Endometrial microvascular endothelial cells (primary cell): ENCODE data around the gene YEATS4. TPM values are rescaled to one million over a fixed set of nuclear protein-coding genes. Genes with fewer than 3 reads are reported as not detected.

Source experiments
- in situ Hi-C: cut with HindIII; loops from 2 replicates; pipeline ENCODE4 v1.10.0; 2017; ENCODE audit warnings: low sequenced_read_pairs, low pct_unique_long_range_greater_than_20kb; ENCODE audit errors: inconsistent ontology term
- total RNA-seq: library from RNA; depleted of rRNA; stranded (reverse); fragments of >200 nt; gene quantifications from one replicate; pipeline ENCODE4 v1.2.3, GENCODE V29; 2015; ENCODE audit errors: inconsistent ontology term

Gene YEATS4
- total RNA-seq, 1 donor from 2014 or later, result 20.8 TPM

DNA sequence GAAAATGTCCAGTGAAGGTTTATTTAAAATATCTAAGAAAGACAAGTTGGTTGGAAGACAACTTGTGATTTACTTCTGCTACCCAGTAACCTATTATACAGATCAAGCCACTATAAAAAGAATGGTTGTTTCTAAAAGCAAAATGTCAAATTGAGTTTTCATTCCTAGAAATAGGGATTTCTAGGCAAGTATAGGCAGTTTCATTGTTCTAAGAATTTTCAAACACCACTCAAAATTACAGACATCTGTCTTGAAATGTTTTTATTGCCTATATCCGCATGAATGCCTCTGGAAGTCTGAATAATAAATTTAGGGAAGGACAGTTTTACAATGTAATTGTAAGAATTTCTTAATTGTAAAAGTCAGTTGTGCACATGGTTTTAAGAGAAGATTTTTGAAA is 8.6 kb downstream of the YEATS4 start:
- in situ Hi-C loops, result no loop called here

DNA sequence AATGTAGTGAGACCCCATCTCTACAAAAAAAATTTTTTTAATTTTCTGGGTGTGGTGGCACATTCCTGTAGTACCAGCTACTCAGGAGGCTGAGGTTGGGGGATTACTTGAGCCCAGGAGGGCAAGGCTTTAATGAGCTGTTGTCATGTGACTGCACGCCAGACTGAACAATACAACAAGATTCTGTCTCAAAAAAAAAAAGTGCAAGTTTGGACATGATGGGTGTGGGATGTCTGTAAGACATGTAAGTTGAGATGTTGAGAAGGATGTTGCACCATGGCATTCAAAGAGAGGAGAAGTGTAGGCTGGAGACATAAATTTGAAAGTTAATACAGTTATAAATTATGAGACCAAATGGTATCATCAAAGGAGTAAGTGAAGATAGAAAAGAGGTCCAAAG is 23.5 kb downstream of the YEATS4 start:
- in situ Hi-C loops, result no loop called here

DNA sequence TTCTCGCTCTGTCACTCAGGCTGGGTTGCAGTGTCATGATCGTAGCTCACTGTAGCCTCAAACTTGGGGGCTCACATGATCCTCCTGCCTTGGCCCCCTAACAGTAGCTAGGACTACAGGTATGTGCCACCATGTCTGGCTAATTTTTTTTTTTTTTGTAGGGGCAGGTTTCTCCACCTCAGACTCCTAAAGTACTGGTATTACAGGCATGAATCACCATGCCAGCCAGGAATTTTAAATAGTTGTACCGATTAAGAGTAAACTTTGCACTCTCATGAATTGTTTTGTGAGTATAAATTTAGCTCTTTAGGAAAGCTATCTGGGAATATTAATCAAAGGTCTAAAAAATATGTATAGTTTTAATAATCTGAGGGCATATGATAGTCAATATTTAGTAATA is 25.5 kb downstream of the YEATS4 start:
- in situ Hi-C loops, result no loop called here

DNA sequence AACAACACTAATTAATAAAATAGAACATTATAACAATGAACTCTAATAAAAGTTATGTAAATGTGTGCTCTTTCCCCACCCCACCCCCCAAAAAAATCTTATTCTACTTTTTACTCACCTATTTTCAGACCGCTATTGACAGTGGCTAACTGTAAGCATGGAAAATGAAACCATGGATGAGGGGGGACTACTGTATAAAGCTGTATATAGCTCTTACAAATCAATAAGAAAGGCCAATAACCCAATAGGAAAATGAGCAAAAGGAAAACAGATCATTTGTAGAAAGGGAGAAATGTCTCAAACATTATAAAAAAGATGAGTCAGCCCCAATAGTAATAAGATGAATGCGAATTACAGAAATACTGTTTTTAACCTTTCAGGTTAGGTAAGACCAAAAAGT is 27.4 kb downstream of the YEATS4 start:
- in situ Hi-C loops, result no loop called here

DNA sequence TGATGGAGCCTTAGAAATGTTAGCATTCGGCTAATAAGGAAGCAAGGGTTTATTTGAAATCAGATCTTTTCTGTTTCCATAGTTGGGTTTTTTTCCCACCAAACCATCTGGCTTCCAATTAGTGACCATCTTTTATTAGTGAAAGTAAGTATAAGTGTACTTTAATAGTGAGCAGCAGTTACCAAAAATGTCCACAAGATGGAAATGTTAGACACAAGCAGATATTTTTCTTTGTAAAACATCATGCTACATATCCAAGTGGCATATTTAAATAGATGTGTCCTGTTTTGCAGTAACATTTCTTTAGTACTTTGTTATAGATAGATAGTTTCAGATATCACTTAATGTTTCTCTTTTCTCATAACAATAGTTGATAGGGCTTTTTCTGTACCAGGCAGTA is 28.8 kb downstream of the YEATS4 start:
- in situ Hi-C loops, result no loop called here

DNA sequence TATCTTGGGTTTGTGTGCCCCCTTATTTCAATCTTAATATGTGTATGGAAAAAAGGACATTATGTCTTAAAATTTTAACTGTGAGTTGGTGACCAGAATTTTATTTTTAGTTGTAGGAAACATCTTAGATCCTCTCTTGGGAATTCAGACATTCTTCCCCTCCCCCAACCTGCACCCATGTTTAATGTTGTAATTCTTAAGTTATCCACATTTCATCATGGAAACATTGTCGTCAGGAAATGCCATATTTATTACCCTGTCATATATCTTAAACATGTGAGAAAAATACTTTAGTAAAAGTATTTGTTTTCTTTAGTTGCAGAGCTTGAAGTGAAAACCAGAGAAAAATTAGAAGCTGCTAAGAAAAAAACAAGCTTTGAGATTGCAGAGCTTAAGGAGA is 30.3 kb downstream of the YEATS4 start:
- in situ Hi-C loops, result no loop called here

DNA sequence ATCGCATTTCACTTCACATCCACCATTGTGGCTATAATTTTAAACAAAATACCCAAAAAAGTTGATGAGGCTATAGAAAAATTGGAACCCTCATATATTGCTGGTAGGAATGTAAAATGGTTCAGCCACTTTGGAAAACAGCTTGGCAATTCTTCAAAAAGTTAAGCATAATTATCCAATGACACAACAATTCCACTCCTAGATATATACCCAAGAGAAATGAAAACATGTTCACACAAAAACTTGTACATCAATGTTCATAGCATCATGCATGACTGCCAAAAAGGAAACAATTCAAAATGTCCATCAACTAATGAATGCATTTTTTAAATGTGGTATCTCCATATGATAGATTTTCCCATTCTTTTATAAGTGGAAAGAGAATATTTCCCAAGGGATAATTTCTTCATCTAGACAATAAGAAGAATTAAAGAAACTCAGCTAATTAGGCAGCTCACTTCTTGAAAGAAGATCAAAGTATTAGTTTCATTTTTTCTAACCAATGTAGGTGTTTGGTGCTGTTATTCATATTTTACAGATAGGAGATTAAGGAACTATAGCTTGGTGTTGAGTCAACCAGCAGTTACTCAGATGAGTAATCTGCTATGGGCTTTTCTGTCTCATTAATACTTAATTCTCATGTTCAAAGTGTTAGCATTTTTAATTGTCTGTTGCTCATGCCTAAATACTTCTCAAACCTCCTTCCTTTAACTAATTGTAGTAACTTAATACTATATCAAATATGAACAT is 32.8 kb downstream of the YEATS4 start:
- in situ Hi-C loops, result no loop called here

DNA sequence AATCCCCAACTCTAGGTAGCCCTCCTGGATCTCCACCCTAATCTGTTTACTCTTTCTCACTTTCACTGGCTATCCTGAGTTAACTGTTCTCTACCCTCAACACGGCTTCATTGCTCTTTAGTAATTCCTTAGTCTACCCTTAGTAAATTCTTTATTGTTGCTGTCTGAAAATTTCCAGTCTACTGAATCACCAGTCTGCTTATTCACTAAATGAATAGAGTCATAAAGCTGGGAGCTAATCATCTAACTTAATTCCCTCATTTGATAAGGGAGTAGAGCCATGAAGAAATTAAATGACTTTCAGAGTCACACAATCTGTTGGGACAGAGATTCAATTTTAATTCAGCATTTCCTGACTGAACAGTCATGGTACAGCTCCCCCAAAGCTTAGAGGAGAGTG is 36.5 kb downstream of the YEATS4 start:
- in situ Hi-C loops, result no loop called here

DNA sequence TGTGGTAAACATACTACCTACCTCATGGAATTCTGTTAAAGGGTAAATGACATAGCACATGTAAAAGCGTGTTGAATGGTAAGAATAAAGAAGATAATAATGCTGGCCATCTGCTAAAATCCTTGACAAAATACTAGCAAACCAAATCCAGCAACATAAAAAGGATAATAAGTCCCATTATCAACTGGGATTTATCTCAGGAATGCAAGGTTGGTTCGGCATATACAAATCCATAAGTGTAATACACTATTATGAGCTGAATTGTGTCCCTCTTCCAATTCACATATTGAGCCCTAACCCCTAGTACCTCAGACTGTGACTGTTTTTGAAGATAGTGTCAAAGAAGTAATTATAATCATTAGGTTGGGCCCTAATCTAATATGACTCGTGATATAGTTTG is 37.4 kb downstream of the YEATS4 start:
- in situ Hi-C loops, result no loop called here

DNA sequence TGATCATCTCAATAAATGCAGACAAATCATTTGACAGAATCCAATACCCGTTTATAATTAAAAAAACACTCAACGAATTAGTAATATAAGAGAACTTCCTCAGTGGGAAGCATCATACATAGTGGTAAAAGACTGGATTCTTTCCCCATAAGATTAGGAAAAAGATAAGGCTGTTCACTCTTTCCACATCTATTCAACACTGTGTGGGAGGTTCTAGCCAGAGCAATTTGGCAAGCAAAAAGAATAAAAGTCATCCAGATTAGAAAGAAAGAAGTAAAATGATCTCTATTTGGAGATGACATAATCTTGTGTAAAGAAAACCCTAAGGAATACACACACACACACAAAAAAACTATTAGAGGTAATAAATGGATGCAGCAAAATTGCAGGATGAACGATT is 38.4 kb downstream of the YEATS4 start:
- in situ Hi-C loops, result no loop called here

DNA sequence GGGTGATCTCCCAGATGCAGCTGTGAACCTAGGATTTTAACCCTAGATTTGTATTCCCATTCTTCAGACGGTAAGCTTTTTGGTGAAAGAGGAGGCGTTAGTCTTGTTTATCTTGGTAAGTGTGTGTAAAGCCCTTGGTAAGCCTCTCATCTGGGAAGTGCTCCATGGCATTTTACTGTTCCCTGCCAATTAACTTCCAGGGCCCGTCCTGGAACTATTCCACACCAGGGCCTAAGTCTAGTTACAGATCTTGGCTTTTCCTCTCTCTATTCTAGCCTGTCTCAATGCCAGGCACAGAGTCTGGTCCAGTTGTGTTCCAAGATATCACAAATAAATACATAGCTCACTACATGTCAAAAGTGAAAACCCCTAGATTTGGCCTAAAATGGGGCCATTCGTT is 42.4 kb downstream of the YEATS4 start:
- in situ Hi-C loops, result loop anchor here (25.0 kb wide), 1 partner anchor 185 kb away; the partner anchor contains the start of gene CCT2

DNA sequence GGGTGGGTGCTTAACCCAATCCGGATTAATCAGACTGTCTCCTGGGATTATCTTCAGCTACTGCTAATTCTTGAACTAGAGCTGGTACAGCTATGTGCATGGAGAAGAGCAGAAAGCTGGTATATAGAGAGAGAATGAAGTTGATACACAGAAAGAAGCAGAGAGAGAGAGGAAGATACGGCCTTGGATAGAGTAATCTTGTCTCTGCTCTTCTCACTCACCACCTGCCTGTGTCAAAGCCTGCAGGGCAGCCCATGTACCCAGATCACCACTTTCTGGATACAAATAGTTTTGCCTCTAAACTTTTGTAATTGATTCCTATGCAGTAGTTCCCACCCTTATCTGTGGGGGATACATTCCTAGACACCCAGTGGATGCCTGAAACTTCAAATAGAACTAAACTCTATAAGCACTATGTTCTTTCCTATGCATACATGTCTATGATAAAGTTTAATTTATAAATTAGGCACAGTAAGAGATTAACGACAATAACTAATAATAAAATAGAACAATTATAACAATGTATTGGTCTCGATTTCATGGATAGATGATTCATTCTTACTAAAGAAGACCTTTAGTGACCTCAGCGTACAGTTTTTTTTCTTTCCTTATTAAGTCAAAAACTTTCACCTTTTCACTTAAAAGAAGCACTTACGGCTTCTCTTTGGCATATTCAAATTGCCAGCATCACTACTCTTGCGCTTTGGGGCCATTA is 45.5 kb downstream of the YEATS4 start:
- in situ Hi-C loops, result loop anchor here (25.0 kb wide), 1 partner anchor 182 kb away; the partner anchor contains the start of gene CCT2

DNA sequence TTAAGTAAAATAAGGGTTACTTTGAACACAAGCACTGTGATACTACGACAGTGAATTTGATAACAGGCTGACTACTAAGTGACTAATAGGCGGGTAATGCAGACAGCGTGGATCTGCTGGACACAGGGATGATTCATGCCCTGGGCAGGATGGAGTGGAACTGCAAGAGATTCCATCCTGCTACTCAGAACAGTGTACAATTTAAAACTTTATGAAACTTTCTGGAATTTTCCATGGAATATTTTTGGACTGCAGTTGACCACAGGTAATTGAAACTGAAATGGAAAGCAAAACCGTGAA is 46.0 kb downstream of the YEATS4 start:
- in situ Hi-C loops, result loop anchor here (25.0 kb wide), 1 partner anchor 182 kb away; the partner anchor contains the start of gene CCT2

DNA sequence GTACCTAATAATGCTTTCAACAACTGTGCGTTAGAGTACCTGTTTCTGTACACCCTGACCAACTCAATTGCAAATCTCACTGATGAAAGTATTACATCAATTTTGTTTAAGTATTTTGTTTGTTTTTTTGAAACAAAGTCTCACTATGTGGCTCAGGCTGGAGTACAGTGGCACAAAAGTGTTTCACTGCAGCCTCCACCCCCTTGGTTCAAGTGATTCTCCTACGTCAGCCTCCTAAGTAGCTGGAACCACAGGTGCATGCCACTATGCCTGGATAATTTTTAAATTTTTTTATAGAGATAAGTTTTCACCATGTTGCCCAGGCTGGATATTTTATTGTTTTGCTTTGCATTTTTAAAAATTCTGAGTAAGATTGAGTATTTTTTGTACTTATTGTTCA is 46.7 kb downstream of the YEATS4 start:
- in situ Hi-C loops, result loop anchor here (25.0 kb wide), 1 partner anchor 181 kb away; the partner anchor contains the start of gene CCT2

DNA sequence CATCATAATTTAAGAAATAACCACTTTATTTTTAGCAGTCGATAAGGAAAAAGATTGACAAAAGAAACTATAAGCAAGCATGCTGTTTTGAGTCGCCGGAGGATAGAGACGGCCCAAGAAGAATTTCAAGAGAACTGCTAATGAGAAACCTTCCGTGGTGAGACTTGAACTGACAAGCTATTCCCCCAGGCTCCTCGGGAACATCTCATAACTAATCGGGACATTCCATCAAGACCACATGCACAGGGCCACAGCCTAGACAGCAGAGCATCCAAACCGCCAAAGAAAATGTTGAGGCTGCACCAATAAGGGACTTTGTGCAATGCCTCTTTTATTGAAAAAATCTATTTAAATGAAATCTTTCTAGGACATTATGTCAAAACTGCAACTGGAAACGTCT is 51.0 kb downstream of the YEATS4 start:
- in situ Hi-C loops, result loop anchor here (25.0 kb wide), 1 partner anchor 177 kb away; the partner anchor contains the start of gene CCT2

DNA sequence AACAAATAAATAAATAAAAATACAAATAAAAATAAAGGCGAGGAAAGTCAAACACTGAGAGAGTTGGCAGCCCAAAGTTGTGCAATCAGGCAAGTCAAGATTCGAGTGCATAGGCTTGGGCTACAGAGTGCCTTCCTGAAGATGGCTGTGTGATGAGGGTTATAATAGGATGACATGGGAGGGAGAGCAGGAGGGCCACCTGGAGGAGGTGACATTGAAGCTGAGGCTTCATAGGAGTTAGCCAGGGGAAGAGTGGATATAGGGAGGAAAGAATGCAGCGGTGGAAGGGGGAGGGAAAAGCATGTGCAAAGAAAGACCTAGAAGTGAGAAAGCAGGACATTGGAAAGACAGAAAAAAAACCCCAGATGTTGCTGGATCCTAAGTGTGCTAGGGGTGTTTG is 53.1 kb downstream of the YEATS4 start:
- in situ Hi-C loops, result loop anchor here (25.0 kb wide), 1 partner anchor 175 kb away; the partner anchor contains the start of gene CCT2

DNA sequence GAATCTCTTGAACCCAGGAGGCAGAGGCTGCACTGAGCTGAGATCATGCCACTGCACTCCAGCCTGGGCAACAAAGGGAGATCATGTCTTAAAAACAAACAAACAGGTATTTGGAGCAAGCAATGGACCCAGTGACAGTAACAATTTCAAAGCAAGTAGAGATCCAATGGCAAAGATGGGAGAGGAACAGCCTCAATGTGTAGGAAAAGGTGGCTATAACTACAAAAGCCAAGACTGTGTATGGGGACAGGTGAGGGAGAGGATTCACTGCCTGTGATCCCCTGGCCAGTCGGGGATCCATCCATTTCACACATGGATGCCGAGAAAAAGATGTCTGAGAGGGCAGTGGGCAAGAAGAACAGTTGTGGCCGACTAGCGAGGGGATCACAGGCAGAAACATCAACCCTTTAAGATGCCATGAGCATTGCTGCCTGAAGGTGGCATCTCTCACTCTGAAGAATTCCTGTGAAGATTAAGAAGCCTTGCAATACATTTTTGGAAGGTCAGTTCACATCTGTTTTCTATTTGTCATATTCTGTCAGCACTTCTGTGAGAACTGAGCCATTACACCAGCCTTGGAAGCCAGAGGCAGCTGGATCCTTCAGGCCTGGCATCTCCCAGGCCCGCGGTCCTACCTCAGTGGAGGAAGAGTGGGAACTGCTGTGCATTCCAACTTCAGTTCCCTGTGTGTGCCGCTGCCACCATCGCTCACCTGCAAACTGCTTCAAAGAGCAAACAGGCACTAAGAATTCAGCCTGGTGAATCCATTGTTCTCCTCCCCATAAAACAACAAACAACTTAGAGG is 56.1 kb downstream of the YEATS4 start:
- in situ Hi-C loops, result loop anchor here (25.0 kb wide), 1 partner anchor 172 kb away; the partner anchor contains the start of gene CCT2

DNA sequence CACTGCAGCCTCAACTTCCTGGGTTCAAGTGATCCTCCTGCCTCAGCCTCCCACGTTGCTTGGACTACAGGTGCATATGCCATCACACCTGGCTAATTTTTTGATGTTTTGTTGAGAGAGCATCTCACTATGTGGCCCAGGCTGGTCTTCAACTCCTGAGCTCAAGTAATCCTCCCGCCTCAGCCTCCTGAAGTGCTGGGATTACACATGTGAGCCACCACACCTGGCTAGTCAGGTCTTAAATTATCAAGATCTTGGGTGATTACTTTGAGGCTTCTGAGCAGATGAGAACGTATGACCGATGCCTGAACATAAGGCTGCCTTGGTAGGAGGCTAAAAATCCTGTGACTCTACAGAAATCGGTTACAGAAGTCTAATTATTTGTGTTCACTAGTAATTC is 57.7 kb downstream of the YEATS4 start:
- in situ Hi-C loops, result loop anchor here (25.0 kb wide), 1 partner anchor 170 kb away; the partner anchor contains the start of gene CCT2

DNA sequence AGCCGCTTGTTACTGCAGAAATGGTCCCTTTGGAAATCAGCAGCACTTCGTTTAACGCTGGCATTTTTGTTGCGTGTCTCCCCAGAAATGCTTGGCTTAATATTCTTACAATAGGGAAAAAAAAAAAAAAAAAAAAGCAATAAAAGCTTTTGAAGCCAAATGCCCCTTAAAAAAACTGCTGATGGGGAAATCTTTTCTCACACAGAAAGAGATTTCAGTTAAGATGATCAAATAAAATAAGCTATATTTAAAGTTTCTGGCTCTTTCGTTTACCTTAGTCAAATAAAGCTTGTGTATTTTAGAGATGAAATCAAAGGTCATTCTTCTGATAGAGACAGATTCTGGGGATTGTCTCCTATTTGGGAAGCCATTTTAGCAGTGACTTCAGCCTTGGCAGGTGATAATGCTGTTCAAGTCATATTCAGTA is 58.2 kb downstream of the YEATS4 start:
- in situ Hi-C loops, result loop anchor here (25.0 kb wide), 1 partner anchor 170 kb away; the partner anchor contains the start of gene CCT2
